ENCODE data around the gene CEP295NL. TPM values are rescaled to one million over a fixed set of nuclear protein-coding genes. Genes with fewer than 3 reads are reported as not detected.

Gene CEP295NL
- total and polyA plus RNA-seq, 2 of the 8 experiments (the other 6 are each of a cell fraction or from before 2014, with no cell fraction given), result 0.06 to 2.0 TPM

DNA sequence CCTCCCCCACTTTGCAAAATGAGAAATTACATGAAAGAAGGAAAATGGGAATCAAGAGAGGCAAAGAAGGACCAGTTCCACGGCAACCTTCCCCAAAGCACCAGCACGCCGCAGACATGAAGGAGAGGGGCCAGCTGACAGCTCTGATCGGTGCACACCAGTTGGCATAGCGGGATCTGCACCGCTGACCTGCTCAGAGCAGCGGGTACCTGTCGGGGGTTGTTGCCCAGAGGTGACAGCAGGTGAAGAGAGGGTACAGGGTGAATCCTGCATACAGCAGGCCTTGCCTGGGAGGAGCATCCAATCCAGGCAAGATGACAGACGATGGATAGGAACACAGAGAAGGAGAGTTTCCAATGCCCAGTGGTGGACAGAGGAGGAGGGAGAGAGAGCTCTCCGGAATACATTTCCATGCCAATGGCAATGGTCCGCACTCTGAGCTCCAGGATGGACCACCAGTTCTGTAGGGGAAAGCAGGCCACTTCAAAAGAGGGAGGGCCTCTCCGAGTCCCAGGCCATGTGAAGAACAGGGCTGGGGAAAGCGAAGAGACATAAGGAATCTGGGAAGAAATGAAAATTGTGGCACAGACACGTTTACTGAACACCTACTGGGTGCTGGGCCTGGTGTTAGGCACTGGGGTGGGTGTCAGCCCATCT, 24.0 kb downstream of the CEP295NL start:
- no peak overlapping the region for H3K14ac ChIP-seq (ENCODE audit: insufficient read length)
- H3K36me3 ChIP-seq (ENCODE audit: control insufficient read depth in 2 of 4, insufficient read depth in 4 of 4, low read length in 3 of 4), result peaks cover 0 to 2% (median 0%) of the 10 kb centered on the region in 4 experiments; a peak in 1 of 8 replicates
- DNase-seq (ENCODE audit: low read depth in 1 of 2, low spot score in 2 of 2) (no peak), FAIRE-seq (no peak)
- H3K4ac ChIP-seq (replicated peaks; ENCODE audit: insufficient read length, low read depth, low read length), result no peak overlapping the region
- no peak overlapping the region for H4K8ac ChIP-seq (ENCODE audit: extremely low read depth, insufficient read depth, low read length)
- no peak overlapping the region for H2BK15ac ChIP-seq (ENCODE audit: low read length)
- no peak overlapping the region for H2AFZ ChIP-seq (ENCODE audit: low read length)
- H4K20me1 ChIP-seq (replicated peaks in 1 of 2; ENCODE audit: control insufficient read depth in 1 of 2, insufficient read depth in 2 of 2, low read length in 2 of 2), result peaks cover 2 to 8% of the 10 kb centered on the region in 2 experiments
- no peak overlapping the region for H3K56ac ChIP-seq (replicated peaks; ENCODE audit: insufficient read length, low read depth, low read length)
- no peak overlapping the region for H2BK120ac ChIP-seq (replicated peaks; ENCODE audit: low read depth, low read length)
- no peak overlapping the region for H2BK20ac ChIP-seq (ENCODE audit: low read length)
- no peak overlapping the region for H3K18ac ChIP-seq (ENCODE audit: extremely low read depth, low read length)
- POLR2A ChIA-PET (ENCODE audit: partially characterized antibody), result interaction anchor here (1.4 kb wide), 1 partner anchor 9 kb away, joined by 3 read pairs; no protein-coding TSS in a partner anchor
- H3K4me1 ChIP-seq (replicated peaks in 1 of 4; ENCODE audit: control insufficient read depth in 3 of 4, insufficient read depth in 4 of 4, low read length in 3 of 4), result peaks cover 0 to 23% (median 14%) of the 10 kb centered on the region in 4 experiments; a peak in 6 of 7 replicates
- H4K5ac ChIP-seq (ENCODE audit: insufficient read length, low read depth, low read length), result no peak overlapping the region
- H3K27me3 ChIP-seq (replicated peaks in 1 of 4; ENCODE audit: control insufficient read depth in 3 of 4, extremely low read depth in 1 of 4, insufficient read depth in 3 of 4, low read length in 3 of 4), result no peaks in the 10 kb centered on the region
- WGBS, 2 experiments (ENCODE audit: extremely low coverage in 1 of 2, insufficient coverage in 1 of 2, insufficient read length in 1 of 2, insufficient replicate concordance in 2 of 2, low coverage in 1 of 2, low lambda C conversion rate in 2 of 2, missing lambda C conversion rate in 1 of 2), result 90% methylated on average over 14 of the region's 14 CpGs; no CpG with 5 or more reads in 1 of the 2 experiments
- H3K9ac ChIP-seq (replicated peaks in 1 of 4; ENCODE audit: extremely low read depth in 1 of 4, low read depth in 3 of 4, low read length in 3 of 4), result no peak overlapping the region
- no peak overlapping the region for H2BK5ac ChIP-seq (ENCODE audit: low read depth, low read length)
- no peak overlapping the region for H2BK12ac ChIP-seq (ENCODE audit: low read depth, low read length)
- H3K23me2 ChIP-seq (ENCODE audit: low read depth, low read length), result no peaks in the 10 kb centered on the region
- H3K23ac ChIP-seq (ENCODE audit: insufficient read length), result no peak overlapping the region
- no peak overlapping the region for H3K27ac ChIP-seq (ENCODE audit: low read depth, low read length)
- peak overlapping the region; percentile 13; the same call in 1 of the 2 replicates for H2AK5ac ChIP-seq (ENCODE audit: low read depth, low read length)
- no peaks in the 10 kb centered on the region; the same call in 1 of the 2 replicates for H3K79me1 ChIP-seq (ENCODE audit: low read depth, low read length)
- H3K4me3 ChIP-seq (ENCODE audit: extremely low read depth in 1 of 4, insufficient read depth in 2 of 4, low read depth in 3 of 4, low read length in 4 of 4), result no peak overlapping the region
- no peak for TF ChIP-seq BACH1 (IDR thresholded peaks at IDR 0.05; ENCODE audit: low read length)
- CTCF ChIA-PET (ENCODE audit: partially characterized antibody), result no interaction called here
- H4K91ac ChIP-seq (replicated peaks; ENCODE audit: insufficient read length, low read length), result no peak overlapping the region
- H3K79me2 ChIP-seq (ENCODE audit: control insufficient read depth in 1 of 2, insufficient read depth in 2 of 2, low read length in 2 of 2), result peaks cover 0 to 11% of the 10 kb centered on the region in 2 experiments; a peak in 1 of 4 replicates
- H3K9me3 ChIP-seq (ENCODE audit: insufficient read depth in 2 of 2, low read depth in 1 of 2, low read length in 1 of 2), result no peaks in the 10 kb centered on the region
- H3K4me2 ChIP-seq (ENCODE audit: insufficient read depth in 1 of 2, low read depth in 2 of 2, low read length in 2 of 2), result no peak overlapping the region

All from H1 (cell line).